ENCODE measurements around the gene SERPINB3. TPM values are rescaled to one million over a fixed set of nuclear protein-coding genes. Genes with fewer than 3 reads are reported as not detected.

Gene SERPINB3
- total and polyA plus RNA-seq, 2 of the 13 experiments (the other 11 are each of a cell fraction or from before 2014, with no cell fraction given): not detected

GRCh38 chr18:63617915-63618234, 43.8 kb downstream of the SERPINB3 start:
- no peak for FAIRE-seq
- ChIA-PET CTCF (ENCODE audit: low intra/inter-chr PET ratio, low total read pairs) (no interaction called here), POLR2A (no interaction called here)
- no peaks in the 10 kb centered on the region for H3K36me3 ChIP-seq (replicated peaks in 1 of 2; ENCODE audit: control insufficient read depth in 1 of 2, insufficient read depth in 2 of 2, low read length in 2 of 2)
- ATAC-seq: no peak
- intact Hi-C loops (cut with micrococcal nuclease; ENCODE audit: unreplicated experiment): no loop called here
- no peak overlapping the region for H3K4me3 ChIP-seq (replicated peaks in 1 of 3; ENCODE audit: insufficient read depth in 1 of 3, low read depth in 2 of 3, low read length in 3 of 3)
- H3K27me3 ChIP-seq (ENCODE audit: control insufficient read depth in 1 of 2, insufficient read depth in 2 of 2, low read length in 2 of 2): no peaks in the 10 kb centered on the region
- H3K9ac ChIP-seq (ENCODE audit: insufficient read depth, low read depth, low read length): no peak overlapping the region
- H3K79me2 ChIP-seq (ENCODE audit: insufficient read depth, low read length): no peaks in the 10 kb centered on the region
- 57% methylated on average over 2 of the region's 2 CpGs for WGBS (ENCODE audit: low lambda C conversion rate)
- H4K20me1 ChIP-seq (ENCODE audit: insufficient read depth, low read length): no peaks in the 10 kb centered on the region
- no peak overlapping the region for H3K27ac ChIP-seq (ENCODE audit: extremely low read length, insufficient read depth, low read length)
- no peak overlapping the region for H3K4me2 ChIP-seq (ENCODE audit: low read depth, low read length)
- no TSS peak for BruUV-seq (replicated peaks)
- no peaks in the 10 kb centered on the region for H3K4me1 ChIP-seq (ENCODE audit: insufficient read depth, low read length)
- peaks cover 5% of the 10 kb centered on the region; the same call in 1 of the 2 replicates for H3K9me3 ChIP-seq (ENCODE audit: low read length)
- in situ Hi-C loops (cut with HindIII; ENCODE audit: extremely low pct_ligation_motif_present, low pct_unique_long_range_greater_than_20kb): no loop called here
- no peak for DNase-seq (ENCODE audit: low spot score)
- TF ChIP-seq SALL2 (CRISPR knock-in tag; IDR thresholded peaks at IDR 0.05) (no peak), NONO (IDR thresholded peaks at IDR 0.05) (no peak), NONO (CRISPR knock-in tag; conservative IDR thresholded peaks at IDR 0.05) (no peak), ZNF10 (CRISPR knock-in tag; IDR thresholded peaks at IDR 0.05; ENCODE audit: borderline replicate concordance, low read depth) (no peak), ZNF891 (CRISPR knock-in tag; IDR thresholded peaks at IDR 0.05) (no peak), MIER3 (CRISPR knock-in tag; IDR thresholded peaks at IDR 0.05; ENCODE audit: borderline replicate concordance) (no peak), MYPOP (CRISPR knock-in tag; IDR thresholded peaks at IDR 0.05) (no peak)
- H2AFZ ChIP-seq (ENCODE audit: low read length): no peak overlapping the region

GRCh38 chr18:63617049-63617914, 44.4 kb downstream of the SERPINB3 start:
- Histone ChIP-seq H4K20me1 (ENCODE audit: insufficient read depth, low read length) (no peaks in the 10 kb centered on the region), H3K27me3 (ENCODE audit: control insufficient read depth in 1 of 2, insufficient read depth in 2 of 2, low read length in 2 of 2) (no peaks in the 10 kb centered on the region), H3K4me2 (ENCODE audit: low read depth, low read length) (no peak overlapping the region), H3K9me3 (ENCODE audit: low read length) (peaks cover 5% of the 10 kb centered on the region; the same call in 1 of the 2 replicates), H2AFZ (ENCODE audit: low read length) (no peak overlapping the region), H3K79me2 (ENCODE audit: insufficient read depth, low read length) (no peaks in the 10 kb centered on the region), H3K9ac (ENCODE audit: insufficient read depth, low read depth, low read length) (no peak overlapping the region), H3K36me3 (replicated peaks in 1 of 2; ENCODE audit: control insufficient read depth in 1 of 2, insufficient read depth in 2 of 2, low read length in 2 of 2) (no peaks in the 10 kb centered on the region), H3K4me1 (ENCODE audit: insufficient read depth, low read length) (no peaks in the 10 kb centered on the region), H3K4me3 (replicated peaks in 1 of 3; ENCODE audit: insufficient read depth in 1 of 3, low read depth in 2 of 3, low read length in 3 of 3) (no peak overlapping the region), H3K27ac (ENCODE audit: extremely low read length, insufficient read depth, low read length) (no peak overlapping the region)
- intact Hi-C loops (cut with micrococcal nuclease; ENCODE audit: unreplicated experiment) (no loop called here), in situ Hi-C loops (cut with HindIII; ENCODE audit: extremely low pct_ligation_motif_present, low pct_unique_long_range_greater_than_20kb) (no loop called here)
- DNase-seq (ENCODE audit: low spot score): no peak
- ChIA-PET CTCF (ENCODE audit: low intra/inter-chr PET ratio, low total read pairs) (no interaction called here), POLR2A (no interaction called here)
- no peak for ATAC-seq
- TF ChIP-seq KLF11 (CRISPR knock-in tag; IDR thresholded peaks at IDR 0.05) (no peak), REXO4 (CRISPR knock-in tag; IDR thresholded peaks at IDR 0.05; ENCODE audit: borderline replicate concordance) (no peak)
- FAIRE-seq: no peak
- BruUV-seq (replicated peaks): no TSS peak
- 0% methylated on average over 3 of the region's 3 CpGs for WGBS (ENCODE audit: low lambda C conversion rate)
